PC-9 (cell line): ENCODE measurements around the gene ELF2. TPM values are rescaled to one million over a fixed set of nuclear protein-coding genes. Genes with fewer than 3 reads are reported as not detected.
A peak's percentile ranks its signal among the peaks of the same experiment; 100 is the strongest.

ENCODE experiments used
- BruUV-seq: library from RNA; stranded (reverse); fragments of 400-500 nt; replicated peaks from 2 replicates; lab custom pipeline; 2021; lab: Mats Ljungman, UMichigan
- CTCF ChIA-PET: fragments of 300-600 bp; sonication (Branson Sonifier 250); formaldehyde crosslinking; loops from one replicate; lab custom pipeline; 2022; ENCODE audit warnings: antibody characterized with exemption; lab: Charles Lee
- POLR2A ChIA-PET: fragments of 300-600 bp; sonication (Branson Sonifier 250); formaldehyde crosslinking; loops from one replicate; lab custom pipeline; 2022; ENCODE audit warnings: antibody characterized with exemption; ENCODE audit not compliant: unreplicated experiment; lab: Charles Lee
- DNase-seq, 2 experiments: peaks; one replicate each; pipeline versions ENCODE4 v3.0.0 to v3.0.0-alpha.2; 2015 to 2022; ENCODE audit warnings: mixed read lengths in 1 of 2
- H2AFZ ChIP-seq: fragments of 200-600 bp; sonication (generic); 2 replicates; pipeline ENCODE4 v1.8.1; 2017; ENCODE audit warnings: antibody characterized with exemption
- H3F3A ChIP-seq: fragments of 200-600 bp; sonication (generic); 2 replicates; pipeline ENCODE4 v1.8.1; 2017; ENCODE audit warnings: antibody characterized with exemption, mild to moderate bottlenecking, low read depth; ENCODE audit not compliant: insufficient read depth
- H3K27ac ChIP-seq: fragments of 200-600 bp; sonication (generic); 2 replicates; pipeline ENCODE4 v1.6.1; 2016; ENCODE audit warnings: mixed run types
- H3K27me3 ChIP-seq: fragments of 200-600 bp; sonication (generic); 2 replicates; pipeline ENCODE4 v1.6.1; 2016; ENCODE audit warnings: low read depth, mixed run types; ENCODE audit not compliant: insufficient read depth
- H3K36me3 ChIP-seq: fragments of 200-600 bp; sonication (generic); 2 replicates; pipeline ENCODE4 v1.6.1; 2016; ENCODE audit warnings: low read depth, mixed run types
- H3K4me1 ChIP-seq: fragments of 200-600 bp; sonication (generic); replicated peaks from 2 replicates; pipeline ENCODE4 v1.6.1; 2016; ENCODE audit warnings: mixed run types; ENCODE audit not compliant: insufficient read depth
- H3K4me2 ChIP-seq: fragments of 200-600 bp; sonication (generic); 2 replicates; pipeline ENCODE4 v1.6.1; 2017; ENCODE audit warnings: mixed run types
- H3K4me3 ChIP-seq: fragments of 200-600 bp; sonication (generic); 2 replicates; pipeline ENCODE4 v1.6.1; 2016; ENCODE audit warnings: mixed run types
- H3K79me2 ChIP-seq: fragments of 200-600 bp; sonication (generic); 2 replicates; pipeline ENCODE4 v1.6.1; 2017; ENCODE audit warnings: low read depth, mixed run types
- H3K9me2 ChIP-seq: fragments of 200-600 bp; sonication (generic); 2 replicates; pipeline ENCODE4 v1.8.1; 2017; ENCODE audit warnings: mild to moderate bottlenecking; ENCODE audit not compliant: insufficient read depth
- H3K9me3 ChIP-seq: fragments of 200-600 bp; sonication (generic); 2 replicates; pipeline ENCODE4 v1.8.1; 2016; ENCODE audit warnings: low read depth; ENCODE audit not compliant: insufficient read depth
- H4K20me1 ChIP-seq: fragments of 200-600 bp; sonication (generic); 2 replicates; pipeline ENCODE4 v1.8.1; 2017; ENCODE audit not compliant: insufficient read depth
- EZH2 ChIP-seq: fragments of 200-600 bp; sonication (generic); IDR thresholded peaks from 2 replicates; pipeline ENCODE4 v1.8.0; 2017; ENCODE audit warnings: antibody characterized with exemption, low read depth
- intact Hi-C: fragments of 100-400 bp; cut with micrococcal nuclease; formaldehyde crosslinking; loops from one replicate; pipeline ENCODE4 v1.10.0; 2022; ENCODE audit not compliant: unreplicated experiment
- total RNA-seq: library from RNA; stranded (reverse); gene quantifications from 2 replicates; pipeline ENCODE4 v1.2.3, GENCODE V29; 2021
- TF ChIP-seq, protein P1 (sequence below): fragments of 200-600 bp; sonication (generic); conservative IDR thresholded peaks from 2 replicates; pipeline ENCODE4 v1.6.1; 2017; ENCODE audit warnings: mixed run types, antibody characterized with exemption, mild to moderate bottlenecking, moderate library complexity

Gene ELF2
- total RNA-seq, 1 experiment from 2014 or later, result 30.7 TPM

DNA sequence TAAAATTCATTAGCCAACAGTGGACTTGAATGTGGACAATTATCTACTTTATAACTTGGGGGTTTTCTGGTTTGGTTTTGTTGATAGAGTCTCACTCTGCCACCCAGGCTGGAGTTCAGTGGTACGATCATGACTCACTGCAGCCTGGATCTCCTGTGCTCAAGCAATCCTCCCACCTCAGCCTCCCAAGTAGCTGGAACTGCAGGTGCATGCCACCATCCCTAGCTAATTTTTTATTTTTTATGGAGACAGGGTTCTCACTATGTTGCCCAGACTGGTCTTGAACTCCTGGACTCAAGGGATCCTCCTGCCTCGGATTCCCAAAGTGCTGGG lies 12.4 kb upstream of the ELF2 start:
- intact Hi-C loops, result no loop called here
- no peak for DNase-seq
- Histone ChIP-seq H3K4me2 (no peak overlapping the region), H3K4me3 (no peak overlapping the region), H3K9me2 (no peaks in the 10 kb centered on the region), H3K9me3 (no peaks in the 10 kb centered on the region), H3K4me1 (no peaks in the 10 kb centered on the region), H3K79me2 (no peaks in the 10 kb centered on the region), H3K27me3 (no peaks in the 10 kb centered on the region), H2AFZ (no peak overlapping the region), H3K27ac (no peak overlapping the region), H3F3A (no peaks in the 10 kb centered on the region), H4K20me1 (no peaks in the 10 kb centered on the region), H3K36me3 (no peaks in the 10 kb centered on the region)
- CTCF ChIA-PET, result interaction anchor here (0.6 kb wide), 1 partner anchor 153 kb away, joined by 3 read pairs; no protein-coding TSS in a partner anchor
- POLR2A ChIA-PET, result no interaction called here
- no peak for TF ChIP-seq EZH2
- TF ChIP-seq, protein P1, sequence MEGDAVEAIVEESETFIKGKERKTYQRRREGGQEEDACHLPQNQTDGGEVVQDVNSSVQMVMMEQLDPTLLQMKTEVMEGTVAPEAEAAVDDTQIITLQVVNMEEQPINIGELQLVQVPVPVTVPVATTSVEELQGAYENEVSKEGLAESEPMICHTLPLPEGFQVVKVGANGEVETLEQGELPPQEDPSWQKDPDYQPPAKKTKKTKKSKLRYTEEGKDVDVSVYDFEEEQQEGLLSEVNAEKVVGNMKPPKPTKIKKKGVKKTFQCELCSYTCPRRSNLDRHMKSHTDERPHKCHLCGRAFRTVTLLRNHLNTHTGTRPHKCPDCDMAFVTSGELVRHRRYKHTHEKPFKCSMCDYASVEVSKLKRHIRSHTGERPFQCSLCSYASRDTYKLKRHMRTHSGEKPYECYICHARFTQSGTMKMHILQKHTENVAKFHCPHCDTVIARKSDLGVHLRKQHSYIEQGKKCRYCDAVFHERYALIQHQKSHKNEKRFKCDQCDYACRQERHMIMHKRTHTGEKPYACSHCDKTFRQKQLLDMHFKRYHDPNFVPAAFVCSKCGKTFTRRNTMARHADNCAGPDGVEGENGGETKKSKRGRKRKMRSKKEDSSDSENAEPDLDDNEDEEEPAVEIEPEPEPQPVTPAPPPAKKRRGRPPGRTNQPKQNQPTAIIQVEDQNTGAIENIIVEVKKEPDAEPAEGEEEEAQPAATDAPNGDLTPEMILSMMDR, result no peak
- no TSS peak for BruUV-seq

DNA sequence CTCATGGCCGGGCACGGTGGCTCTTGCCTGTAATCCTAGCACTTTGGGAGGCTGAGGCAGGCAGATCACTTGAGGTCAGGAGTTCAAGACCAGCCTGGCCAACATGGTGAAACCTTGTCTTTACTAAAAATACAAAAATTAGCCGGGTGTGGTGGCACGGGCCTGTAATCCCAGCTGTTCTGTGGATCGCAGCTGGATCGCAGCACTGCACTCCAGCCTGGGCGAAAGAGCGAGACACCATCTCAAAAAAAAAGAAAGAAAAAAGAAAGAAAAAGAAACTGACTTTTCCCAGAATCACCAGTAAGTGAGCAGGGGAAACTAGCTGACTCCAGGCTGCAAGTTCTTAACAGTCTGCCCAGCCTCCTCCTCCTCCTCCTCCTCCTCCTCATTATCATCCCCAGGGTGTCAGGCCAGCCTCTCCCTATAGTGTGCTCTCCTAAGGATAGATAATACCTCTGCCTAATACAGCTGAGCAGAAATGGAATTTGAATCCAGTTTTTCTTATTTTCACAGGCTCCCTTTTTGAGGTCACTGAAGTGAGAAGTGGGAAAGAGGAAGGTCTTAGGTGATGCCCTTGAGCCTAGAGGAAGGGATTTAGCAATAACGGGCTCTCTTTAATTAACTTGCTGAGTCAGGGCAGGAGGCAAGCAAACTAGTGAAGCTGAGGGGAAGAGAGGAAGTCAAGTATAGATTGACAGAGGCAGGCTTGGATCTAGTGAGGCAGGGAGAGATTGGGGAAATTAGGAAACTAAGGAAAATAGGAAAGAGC lies 11.8 kb upstream of the ELF2 start:
- H3K27ac ChIP-seq, result no peak overlapping the region
- no peaks in the 10 kb centered on the region for H3K9me3 ChIP-seq
- ChIA-PET CTCF (no interaction called here), POLR2A (no interaction called here)
- H2AFZ ChIP-seq, result no peak overlapping the region
- no peak for TF ChIP-seq EZH2
- TF ChIP-seq, protein P1, result no peak
- no peaks in the 10 kb centered on the region for H3K4me1 ChIP-seq
- BruUV-seq, result no TSS peak
- H4K20me1 ChIP-seq, result no peaks in the 10 kb centered on the region
- 0 out of 2 replicates have a peak overlapping the region, but pooled peaks have one; percentile 29 for H3K4me2 ChIP-seq
- no peak for DNase-seq
- H3K4me3 ChIP-seq, result no peak overlapping the region
- intact Hi-C loops, result no loop called here
- no peaks in the 10 kb centered on the region for H3K9me2 ChIP-seq
- H3K27me3 ChIP-seq, result no peaks in the 10 kb centered on the region
- no peaks in the 10 kb centered on the region for H3F3A ChIP-seq
- no peaks in the 10 kb centered on the region for H3K36me3 ChIP-seq
- H3K79me2 ChIP-seq, result no peaks in the 10 kb centered on the region

DNA sequence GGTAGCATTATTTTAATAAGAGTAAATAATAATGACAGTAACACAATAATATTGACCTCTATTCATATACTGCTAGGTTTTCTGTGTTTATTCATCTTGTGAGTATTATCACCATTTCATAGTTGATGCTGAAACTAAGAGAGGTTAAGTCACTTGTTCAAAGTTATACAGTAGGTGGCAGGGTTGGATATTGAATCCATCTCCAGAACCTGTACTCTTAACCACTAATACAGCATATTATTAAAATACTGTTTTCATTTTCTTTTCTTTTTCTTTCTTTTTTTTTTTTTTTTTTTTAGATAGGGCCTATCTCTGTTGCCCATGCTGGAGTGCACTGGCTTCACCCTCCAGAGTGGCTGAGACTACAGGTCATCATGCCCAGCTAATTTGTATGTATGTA lies 7.1 kb upstream of the ELF2 start:
- no peaks in the 10 kb centered on the region for H3K9me2 ChIP-seq
- no peaks in the 10 kb centered on the region for H4K20me1 ChIP-seq
- no peaks in the 10 kb centered on the region for H3K27me3 ChIP-seq
- no peaks in the 10 kb centered on the region for H3K79me2 ChIP-seq
- no peaks in the 10 kb centered on the region for H3K36me3 ChIP-seq
- H3K27ac ChIP-seq, result no peak overlapping the region
- H3K4me1 ChIP-seq, result no peaks in the 10 kb centered on the region
- H2AFZ ChIP-seq, result no peak overlapping the region
- H3K9me3 ChIP-seq, result no peaks in the 10 kb centered on the region
- intact Hi-C loops, result loop anchor here (5.0 kb wide), 1 partner anchor 43 kb away; no protein-coding TSS in a partner anchor
- H3K4me2 ChIP-seq, result no peak overlapping the region
- H3K4me3 ChIP-seq, result no peak overlapping the region
- no TSS peak for BruUV-seq
- DNase-seq, result no peak
- CTCF ChIA-PET, result no interaction called here
- H3F3A ChIP-seq, result no peaks in the 10 kb centered on the region
- POLR2A ChIA-PET, result no interaction called here
- TF ChIP-seq, protein P1, result 0 out of 2 replicates have a peak, but pooled peaks have one; percentile 20
- no peak for TF ChIP-seq EZH2
